BLaER1 (cell line): ENCODE data around the gene IFNLR1.

Experiments used
- H3K27ac ChIP-seq: shearing (Covaris generic); formaldehyde crosslinking; 2 replicates; pipeline ENCODE4 v1.8.1; 2022
- H3K27me3 ChIP-seq: shearing (Covaris generic); formaldehyde crosslinking; 2 replicates; pipeline ENCODE4 v1.8.1; 2022
- H3K36me3 ChIP-seq: shearing (Covaris generic); formaldehyde crosslinking; 2 replicates; pipeline ENCODE4 v1.8.1; 2022
- H3K4me1 ChIP-seq: shearing (Covaris generic); formaldehyde crosslinking; 2 replicates; pipeline ENCODE4 v1.8.1; 2022
- H3K4me2 ChIP-seq: shearing (Covaris generic); formaldehyde crosslinking; 2 replicates; pipeline ENCODE4 v1.8.1; 2022
- H3K4me3 ChIP-seq: shearing (Covaris generic); formaldehyde crosslinking; 2 replicates; pipeline ENCODE4 v1.8.1; 2022
- H3K9ac ChIP-seq: shearing (Covaris generic); formaldehyde crosslinking; 2 replicates; pipeline ENCODE4 v1.8.1; 2022
- H3K9me3 ChIP-seq: shearing (Covaris generic); formaldehyde crosslinking; 2 replicates; pipeline ENCODE4 v1.8.1; 2022
- H4K20me1 ChIP-seq: shearing (Covaris generic); formaldehyde crosslinking; 2 replicates; pipeline ENCODE4 v1.8.1; 2022
- Cebpa-rat ChIP-seq: shearing (Covaris generic); IDR thresholded peaks from 2 replicates; pipeline ENCODE4 v1.8.1; 2022

The IFNLR1 gene

GRCh38 chr1:24206516-24207394 is 19.7 kb upstream of the IFNLR1 start:
- Histone ChIP-seq H3K4me1 (no peaks in the 10 kb centered on the region), H3K4me3 (no peak overlapping the region), H3K36me3 (no peaks in the 10 kb centered on the region), H4K20me1 (no peaks in the 10 kb centered on the region; the same call in 1 of the 2 replicates), H3K27me3 (no peaks in the 10 kb centered on the region), H3K4me2 (no peak overlapping the region), H3K27ac (no peak overlapping the region), H3K9ac (no peak overlapping the region), H3K9me3 (no peaks in the 10 kb centered on the region)
- TF ChIP-seq Cebpa-rat: no peak

- H3K27ac ChIP-seq: no peak overlapping the region
Observed at GRCh38 chr1:24206083-24206464, 19.0 kb upstream of the IFNLR1 start.

GRCh38 chr1:24205345-24206082 is 18.4 kb upstream of the IFNLR1 start:
- Histone ChIP-seq H3K9me3 (no peaks in the 10 kb centered on the region), H3K36me3 (no peaks in the 10 kb centered on the region), H3K4me1 (no peaks in the 10 kb centered on the region), H3K9ac (no peak overlapping the region), H3K4me2 (no peak overlapping the region), H3K27me3 (no peaks in the 10 kb centered on the region), H4K20me1 (no peaks in the 10 kb centered on the region; the same call in 1 of the 2 replicates), H3K4me3 (no peak overlapping the region), H3K27ac (no peak overlapping the region)
- no peak for TF ChIP-seq Cebpa-rat

More at GRCh38 chr1:24206083-24206464, 19.0 kb upstream of the IFNLR1 start:
- H3K36me3 ChIP-seq: no peaks in the 10 kb centered on the region
- H3K4me3 ChIP-seq: no peak overlapping the region
- H3K27me3 ChIP-seq: no peaks in the 10 kb centered on the region
- no peaks in the 10 kb centered on the region; the same call in 1 of the 2 replicates for H4K20me1 ChIP-seq
- no peak overlapping the region for H3K9ac ChIP-seq
- no peaks in the 10 kb centered on the region for H3K4me1 ChIP-seq
- no peaks in the 10 kb centered on the region for H3K9me3 ChIP-seq
- TF ChIP-seq Cebpa-rat: no peak
- H3K4me2 ChIP-seq: no peak overlapping the region

- Histone ChIP-seq H3K36me3 (no peaks in the 10 kb centered on the region), H3K4me2 (no peak overlapping the region), H4K20me1 (no peaks in the 10 kb centered on the region; the same call in 1 of the 2 replicates), H3K9ac (no peak overlapping the region), H3K27ac (no peak overlapping the region), H3K27me3 (no peaks in the 10 kb centered on the region), H3K9me3 (no peaks in the 10 kb centered on the region), H3K4me1 (no peaks in the 10 kb centered on the region), H3K4me3 (no peak overlapping the region)
- no peak for TF ChIP-seq Cebpa-rat
Observed at GRCh38 chr1:24204116-24204515, 17.0 kb upstream of the IFNLR1 start.

- no peak overlapping the region for H3K4me2 ChIP-seq
- H3K4me3 ChIP-seq: no peak overlapping the region
- H4K20me1 ChIP-seq: no peaks in the 10 kb centered on the region; the same call in 1 of the 2 replicates
- H3K36me3 ChIP-seq: no peaks in the 10 kb centered on the region
- H3K27ac ChIP-seq: no peak overlapping the region
- H3K4me1 ChIP-seq: no peaks in the 10 kb centered on the region
- TF ChIP-seq Cebpa-rat: no peak
- H3K27me3 ChIP-seq: no peaks in the 10 kb centered on the region
- H3K9ac ChIP-seq: no peak overlapping the region
- H3K9me3 ChIP-seq: no peaks in the 10 kb centered on the region
Observed at GRCh38 chr1:24203404-24203803, 16.3 kb upstream of the IFNLR1 start.

GRCh38 chr1:24202987-24203386 is 15.9 kb upstream of the IFNLR1 start:
- Histone ChIP-seq H3K4me3 (no peak overlapping the region), H3K27me3 (0 out of 2 replicates have a peak, but pooled peaks cover under 1% of the 10 kb centered on the region), H3K9me3 (no peaks in the 10 kb centered on the region), H3K27ac (no peak overlapping the region), H3K36me3 (no peaks in the 10 kb centered on the region), H4K20me1 (no peaks in the 10 kb centered on the region; the same call in 1 of the 2 replicates), H3K4me2 (no peak overlapping the region), H3K9ac (no peak overlapping the region), H3K4me1 (0 out of 2 replicates have a peak, but pooled peaks cover 2% of the 10 kb centered on the region)
- TF ChIP-seq Cebpa-rat: no peak

- Histone ChIP-seq H3K9me3 (no peaks in the 10 kb centered on the region), H3K36me3 (no peaks in the 10 kb centered on the region), H3K4me1 (0 out of 2 replicates have a peak, but pooled peaks cover 4% of the 10 kb centered on the region), H3K4me3 (no peak overlapping the region), H3K27ac (no peak overlapping the region), H4K20me1 (no peaks in the 10 kb centered on the region; the same call in 1 of the 2 replicates), H3K4me2 (no peak overlapping the region), H3K27me3 (0 out of 2 replicates have a peak, but pooled peaks cover 4% of the 10 kb centered on the region), H3K9ac (no peak overlapping the region)
- TF ChIP-seq Cebpa-rat: no peak
Observed at GRCh38 chr1:24202556-24202955, 15.5 kb upstream of the IFNLR1 start.

- no peaks in the 10 kb centered on the region; the same call in 1 of the 2 replicates for H4K20me1 ChIP-seq
- no peak overlapping the region for H3K4me2 ChIP-seq
- H3K36me3 ChIP-seq: no peaks in the 10 kb centered on the region
- TF ChIP-seq Cebpa-rat: no peak
- 0 out of 2 replicates have a peak, but pooled peaks cover 5% of the 10 kb centered on the region for H3K27me3 ChIP-seq
- no peak overlapping the region for H3K27ac ChIP-seq
- H3K9me3 ChIP-seq: no peaks in the 10 kb centered on the region
- no peak overlapping the region for H3K4me3 ChIP-seq
- no peak overlapping the region for H3K9ac ChIP-seq
- 0 out of 2 replicates have a peak, but pooled peaks cover 4% of the 10 kb centered on the region for H3K4me1 ChIP-seq
Observed at GRCh38 chr1:24201941-24202440, 14.9 kb upstream of the IFNLR1 start.

GRCh38 chr1:24199291-24199900 is 12.3 kb upstream of the IFNLR1 start:
- Histone ChIP-seq H4K20me1 (no peaks in the 10 kb centered on the region), H3K4me2 (no peak overlapping the region), H3K9me3 (no peaks in the 10 kb centered on the region), H3K4me1 (0 out of 2 replicates have a peak, but pooled peaks cover 4% of the 10 kb centered on the region), H3K27ac (no peak overlapping the region), H3K36me3 (no peaks in the 10 kb centered on the region), H3K27me3 (0 out of 2 replicates have a peak, but pooled peaks cover 5% of the 10 kb centered on the region), H3K9ac (no peak overlapping the region), H3K4me3 (no peak overlapping the region)
- no peak for TF ChIP-seq Cebpa-rat
